Epidermal melanocyte (primary cell): Measurements from ENCODE around the gene FUNDC1.
"Not testable (repeated sequence)": the region's sequence is repeated elsewhere in the genome, so short reads cannot be mapped to it uniquely, and the experiment has no call there.

Experiments
- DNase-seq: peaks from one replicate; pipeline ENCODE4 v3.0.0; 2011; ENCODE audit warnings: low spot score; ENCODE audit not compliant: insufficient read length

FUNDC1 gene

GRCh38 chrX:44542567-44543325 lies at the start of gene FUNDC1:
Gene FUNDC1 (minus strand): TSS chrX:44542859. CDS start chrX:44542832, 27 bp downstream.
- peak; percentile 73 for DNase-seq

GRCh38 chrX:44585866-44586265 lies 43.2 kb upstream of the FUNDC1 start:
- DNase-seq, result no peak

GRCh38 chrX:44580466-44580865 lies 37.8 kb upstream of the FUNDC1 start:
- no peak for DNase-seq

GRCh38 chrX:44572340-44572938 lies 29.8 kb upstream of the FUNDC1 start:
- DNase-seq, result no peak

- DNase-seq, result no peak
These were observed 27.9 kb upstream of the FUNDC1 start for GRCh38 chrX:44570522-44570921.

- no peak for DNase-seq
These were observed 26.5 kb upstream of the FUNDC1 start for GRCh38 chrX:44569122-44569521.

GRCh38 chrX:44568196-44568595 lies 25.5 kb upstream of the FUNDC1 start:
- no peak for DNase-seq

GRCh38 chrX:44561896-44562295 lies 19.2 kb upstream of the FUNDC1 start:
- DNase-seq, result not testable (repeated sequence)

- no peak for DNase-seq
These were observed 7.9 kb upstream of the FUNDC1 start for GRCh38 chrX:44550563-44550962.

GRCh38 chrX:44545454-44545853 lies 2.8 kb upstream of the FUNDC1 start:
- not testable (repeated sequence) for DNase-seq

- DNase-seq, result no peak
These were observed 1.4 kb upstream of the FUNDC1 start for GRCh38 chrX:44544036-44544435.

- DNase-seq, result no peak
These were observed 6.5 kb downstream of the FUNDC1 start for GRCh38 chrX:44536198-44536597.

GRCh38 chrX:44529310-44529709 lies 13.3 kb downstream of the FUNDC1 start:
- DNase-seq, result no peak

GRCh38 chrX:44514272-44514671 lies 28.4 kb downstream of the FUNDC1 start:
- no peak for DNase-seq

- no peak for DNase-seq
These were observed 35.4 kb downstream of the FUNDC1 start for GRCh38 chrX:44507292-44507691.

- DNase-seq, result no peak
These were observed 36.0 kb downstream of the FUNDC1 start for GRCh38 chrX:44506678-44507077.

GRCh38 chrX:44503560-44503959 lies 39.1 kb downstream of the FUNDC1 start:
- no peak for DNase-seq

GRCh38 chrX:44495091-44495490 lies 47.6 kb downstream of the FUNDC1 start:
- no peak for DNase-seq

- no peak for DNase-seq
These were observed 48.3 kb downstream of the FUNDC1 start for GRCh38 chrX:44494357-44494756.

- DNase-seq, result no peak
These were observed 53.1 kb downstream of the FUNDC1 start for GRCh38 chrX:44489515-44489914.

GRCh38 chrX:44484607-44485146 lies 58.0 kb downstream of the FUNDC1 start:
- DNase-seq, result no peak

GRCh38 chrX:44483965-44484606 lies 58.6 kb downstream of the FUNDC1 start:
- DNase-seq, result no peak
